Activated CD4-positive, alpha-beta memory T cell treated with anti-CD3 and anti-CD28 coated beads for 36 hours (primary cell): ENCODE results near the gene KIF5C. TPM values are rescaled to one million over a fixed set of nuclear protein-coding genes. Genes with fewer than 3 reads are reported as not detected.
A peak's percentile ranks its signal among the peaks of the same experiment; 100 is the strongest.

Experiments
- CTCF ChIA-PET: fragments of 350-600 bp; sonication (Branson Sonifier 250); formaldehyde crosslinking; loops from one replicate; lab custom pipeline; 2021; ENCODE audit warnings: antibody characterized with exemption, inconsistent platforms; lab: Charles Lee
- POLR2A ChIA-PET: fragments of 350-600 bp; sonication (Branson Sonifier 250); formaldehyde crosslinking; loops from one replicate; lab custom pipeline; 2021; ENCODE audit warnings: antibody characterized with exemption; lab: Charles Lee
- DNase-seq: peaks from one replicate; pipeline ENCODE4 v3.0.0-alpha.2; 2020
- H3K27ac Mint-ChIP-seq: one replicate; pipeline ENCODE4 v1.8.0; 2021; ENCODE audit warnings: mixed read lengths
- H3K27me3 Mint-ChIP-seq: one replicate; pipeline ENCODE4 v1.8.0; 2021; ENCODE audit warnings: mixed read lengths
- H3K36me3 Mint-ChIP-seq: one replicate; pipeline ENCODE4 v1.8.0; 2021; ENCODE audit warnings: mixed read lengths
- H3K4me1 Mint-ChIP-seq: one replicate; pipeline ENCODE4 v1.8.0; 2021; ENCODE audit warnings: low read depth, mixed read lengths
- H3K4me3 Mint-ChIP-seq: one replicate; pipeline ENCODE4 v1.8.0; 2021; ENCODE audit warnings: mild to moderate bottlenecking, mixed read lengths
- H3K9me3 Mint-ChIP-seq: one replicate; pipeline ENCODE4 v1.8.0; 2021; ENCODE audit warnings: mixed read lengths
- intact Hi-C: fragments of 100-400 bp; cut with micrococcal nuclease; formaldehyde crosslinking; loops from one replicate; pipeline ENCODE4 v1.15.1; 2023
- total RNA-seq, 2 experiments: library from RNA; stranded (reverse); gene quantifications; one replicate each; pipeline ENCODE4 v1.2.3, GENCODE V29; 2021

KIF5C gene
- total RNA-seq, 2 experiments from 2014 or later = 25.2 to 30.8 TPM

DNA sequence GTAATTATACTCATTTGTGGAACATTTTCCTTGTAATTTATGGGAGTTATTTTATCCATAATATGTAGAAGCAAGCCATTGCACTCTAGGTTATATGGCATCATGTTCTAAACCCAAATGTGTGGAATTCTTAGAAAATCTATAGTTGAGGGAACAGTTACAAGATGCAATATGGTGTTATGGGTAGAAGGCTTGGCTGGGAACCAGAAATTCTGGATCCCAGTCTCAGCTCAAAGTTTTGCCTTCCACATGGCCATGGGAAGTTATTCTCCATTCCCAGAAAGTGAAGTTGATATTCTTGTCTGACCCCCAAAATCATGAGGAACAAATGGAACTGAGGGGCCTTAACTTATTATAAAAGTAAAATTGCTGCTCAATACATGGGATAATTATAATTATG, 38.0 kb downstream of the KIF5C start:
- CTCF ChIA-PET = no interaction called here
- DNase-seq = no peak
- Mint-ChIP-seq H3K4me1 (peaks cover 13% of the 10 kb centered on the region), H3K27me3 (no peaks in the 10 kb centered on the region), H3K9me3 (no peaks in the 10 kb centered on the region), H3K36me3 (no peaks in the 10 kb centered on the region), H3K27ac (no peak overlapping the region), H3K4me3 (no peak overlapping the region)
- POLR2A ChIA-PET = no interaction called here
- intact Hi-C loops = no loop called here

DNA sequence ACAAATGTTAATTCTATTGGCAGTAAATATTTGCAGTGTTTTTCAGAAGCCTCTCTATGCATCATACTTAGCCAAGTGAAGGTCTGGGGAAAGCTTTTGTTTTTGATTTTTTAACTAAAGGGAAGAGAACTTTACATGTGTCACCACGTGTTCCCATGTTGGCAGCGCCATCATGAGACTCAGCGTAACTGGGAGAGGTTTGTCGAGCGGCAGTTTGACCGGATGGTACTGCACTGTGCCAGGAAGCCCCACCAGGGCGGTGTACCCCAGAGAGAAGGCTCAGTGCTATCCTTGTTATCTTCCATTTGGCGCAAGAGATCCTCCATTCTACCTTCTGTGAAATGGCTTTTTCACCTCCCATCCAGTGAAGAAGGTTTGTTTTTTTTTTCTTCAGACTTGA, 38.5 kb downstream of the KIF5C start:
- Mint-ChIP-seq H3K27me3 (no peaks in the 10 kb centered on the region), H3K36me3 (no peaks in the 10 kb centered on the region), H3K4me1 (peaks cover 13% of the 10 kb centered on the region), H3K9me3 (peaks cover 3% of the 10 kb centered on the region), H3K27ac (no peak overlapping the region), H3K4me3 (no peak overlapping the region)
- DNase-seq = no peak
- intact Hi-C loops = no loop called here
- POLR2A ChIA-PET = no interaction called here
- CTCF ChIA-PET = interaction anchor here (0.5 kb wide), 1 partner anchor 14 kb away, joined by 3 read pairs; no protein-coding TSS in a partner anchor

DNA sequence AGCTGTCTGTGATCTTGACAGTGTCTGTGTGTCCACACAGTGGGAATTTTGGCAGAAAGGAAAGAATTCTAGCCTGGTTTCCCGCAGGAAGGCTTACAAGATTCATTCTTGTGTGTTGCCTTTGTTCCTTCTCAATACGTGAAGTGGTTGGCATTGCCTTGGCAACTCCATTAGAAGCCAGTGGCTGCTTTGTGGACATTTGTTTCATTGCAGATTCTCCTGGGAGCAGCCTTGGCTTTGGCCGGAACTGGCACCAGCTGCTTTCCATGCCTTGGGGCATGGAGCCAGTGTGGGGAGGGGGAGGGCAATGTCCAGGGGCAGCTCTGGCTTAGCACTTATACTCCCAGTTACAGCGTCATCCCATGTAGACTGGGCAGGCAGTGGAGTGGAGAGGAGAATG, 39.4 kb downstream of the KIF5C start:
- H3K4me1 Mint-ChIP-seq = peaks cover 17% of the 10 kb centered on the region
- no peak for DNase-seq
- H3K27me3 Mint-ChIP-seq = no peaks in the 10 kb centered on the region
- POLR2A ChIA-PET = no interaction called here
- H3K36me3 Mint-ChIP-seq = no peaks in the 10 kb centered on the region
- no peak overlapping the region for H3K4me3 Mint-ChIP-seq
- intact Hi-C loops = no loop called here
- peaks cover 10% of the 10 kb centered on the region for H3K9me3 Mint-ChIP-seq
- CTCF ChIA-PET = no interaction called here
- no peak overlapping the region for H3K27ac Mint-ChIP-seq

DNA sequence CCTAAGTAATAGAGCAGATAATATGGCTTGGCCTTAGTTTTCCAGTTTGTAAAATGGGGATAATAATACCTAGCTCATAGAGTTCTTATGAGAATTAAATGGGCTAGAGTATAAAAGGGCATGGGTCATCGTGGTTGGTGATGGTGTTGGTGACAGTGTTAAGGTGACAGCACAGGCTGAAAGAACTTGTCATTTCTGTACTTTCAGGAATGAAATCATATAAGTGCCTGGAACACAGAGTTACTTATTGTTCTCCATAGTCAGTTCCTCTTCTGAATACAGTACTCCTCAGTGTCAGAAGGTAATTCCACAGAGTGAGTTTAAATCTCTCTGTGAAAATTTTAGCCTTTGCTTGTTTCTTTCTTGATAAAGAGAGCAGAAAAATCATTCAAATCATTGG, 42.4 kb downstream of the KIF5C start:
- Mint-ChIP-seq H3K9me3 (peaks cover 10% of the 10 kb centered on the region), H3K4me1 (peaks cover 14% of the 10 kb centered on the region), H3K36me3 (no peaks in the 10 kb centered on the region), H3K27ac (no peak overlapping the region), H3K4me3 (no peak overlapping the region), H3K27me3 (no peaks in the 10 kb centered on the region)
- intact Hi-C loops = loop anchor here (1.0 to 2.0 kb wide), 2 partner anchors 103 to 314 kb away; no protein-coding TSS in a partner anchor
- peak; percentile 47 for DNase-seq
- POLR2A ChIA-PET = interaction anchor here (1.4 kb wide), 1 partner anchor 42 kb away, joined by 3 read pairs; no protein-coding TSS in a partner anchor
- CTCF ChIA-PET = no interaction called here

DNA sequence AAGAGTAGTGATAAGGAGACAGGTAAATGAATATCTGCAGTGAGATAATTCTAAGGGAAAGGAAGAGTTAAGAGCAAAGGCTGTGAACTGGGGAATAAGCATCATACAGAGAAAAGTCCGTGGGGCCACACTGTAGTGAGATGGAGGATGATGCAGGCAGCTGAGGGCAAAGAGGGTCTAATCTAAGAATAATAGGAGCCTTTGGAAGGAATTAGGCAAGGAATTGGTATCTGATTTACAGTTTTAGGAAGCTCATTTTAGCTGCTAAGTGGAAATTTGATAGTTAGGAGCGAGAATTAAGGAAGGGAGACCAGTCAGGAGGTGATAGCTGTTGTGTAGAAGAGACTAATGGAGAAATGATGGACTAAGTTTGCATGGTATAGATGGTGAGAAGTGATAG, 43.5 kb downstream of the KIF5C start:
- POLR2A ChIA-PET = no interaction called here
- Mint-ChIP-seq H3K27me3 (no peaks in the 10 kb centered on the region), H3K9me3 (peaks cover 10% of the 10 kb centered on the region), H3K36me3 (no peaks in the 10 kb centered on the region), H3K4me3 (no peak overlapping the region), H3K27ac (no peak overlapping the region), H3K4me1 (peaks cover 14% of the 10 kb centered on the region)
- CTCF ChIA-PET = interaction anchor here (1.4 kb wide), 1 partner anchor 409 kb away, joined by 3 read pairs; no protein-coding TSS in a partner anchor
- no peak for DNase-seq
- intact Hi-C loops = no loop called here

DNA sequence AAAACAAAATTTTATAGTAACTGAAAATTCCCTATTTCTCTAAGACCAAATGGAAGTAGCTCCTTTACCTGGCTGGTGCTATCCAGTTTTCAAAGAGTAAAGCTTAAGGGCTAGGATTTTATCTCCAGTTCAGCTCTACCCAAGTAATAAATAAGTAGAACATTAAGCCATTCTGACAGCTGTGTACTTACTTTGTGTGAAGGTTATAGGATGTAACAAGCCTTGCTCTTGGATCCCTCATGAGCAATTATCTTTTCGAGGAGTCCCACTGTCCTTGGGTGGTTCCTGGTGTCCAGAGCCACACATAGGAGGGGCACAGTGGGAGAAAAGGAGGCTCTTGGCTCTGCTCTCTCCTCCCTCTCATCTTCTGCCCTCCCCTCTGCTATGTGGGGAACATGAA, 45.5 kb downstream of the KIF5C start:
- H3K27me3 Mint-ChIP-seq = no peaks in the 10 kb centered on the region
- ChIA-PET CTCF (no interaction called here), POLR2A (no interaction called here)
- intact Hi-C loops = no loop called here
- peaks cover 1% of the 10 kb centered on the region for H3K36me3 Mint-ChIP-seq
- DNase-seq = no peak
- H3K27ac Mint-ChIP-seq = no peak overlapping the region
- H3K9me3 Mint-ChIP-seq = peaks cover 10% of the 10 kb centered on the region
- H3K4me1 Mint-ChIP-seq = peaks cover 14% of the 10 kb centered on the region
- H3K4me3 Mint-ChIP-seq = no peak overlapping the region

DNA sequence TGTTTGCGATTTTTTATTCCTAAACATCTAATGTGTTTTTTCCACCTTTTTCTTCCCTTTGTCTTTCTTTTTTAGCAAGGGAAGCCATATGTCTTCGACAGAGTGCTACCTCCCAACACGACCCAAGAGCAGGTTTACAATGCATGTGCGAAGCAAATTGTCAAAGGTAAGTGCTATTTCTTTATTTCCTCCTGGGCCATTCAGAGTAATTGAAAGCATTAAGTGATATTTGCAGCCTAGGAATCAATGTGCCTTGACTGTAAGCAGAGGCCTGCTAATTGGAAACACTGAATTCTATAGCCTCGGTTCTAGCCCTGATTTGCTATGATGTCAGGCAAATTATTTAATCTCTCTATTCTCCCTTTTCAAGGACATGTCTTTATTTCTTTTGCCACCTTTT, 47.0 kb downstream of the KIF5C start:
- CTCF ChIA-PET = no interaction called here
- Mint-ChIP-seq H3K4me1 (peaks cover 24% of the 10 kb centered on the region), H3K27me3 (no peaks in the 10 kb centered on the region), H3K9me3 (peaks cover 10% of the 10 kb centered on the region), H3K36me3 (peaks cover 5% of the 10 kb centered on the region), H3K27ac (no peak overlapping the region), H3K4me3 (no peak overlapping the region)
- POLR2A ChIA-PET = no interaction called here
- DNase-seq = no peak
- intact Hi-C loops = no loop called here

DNA sequence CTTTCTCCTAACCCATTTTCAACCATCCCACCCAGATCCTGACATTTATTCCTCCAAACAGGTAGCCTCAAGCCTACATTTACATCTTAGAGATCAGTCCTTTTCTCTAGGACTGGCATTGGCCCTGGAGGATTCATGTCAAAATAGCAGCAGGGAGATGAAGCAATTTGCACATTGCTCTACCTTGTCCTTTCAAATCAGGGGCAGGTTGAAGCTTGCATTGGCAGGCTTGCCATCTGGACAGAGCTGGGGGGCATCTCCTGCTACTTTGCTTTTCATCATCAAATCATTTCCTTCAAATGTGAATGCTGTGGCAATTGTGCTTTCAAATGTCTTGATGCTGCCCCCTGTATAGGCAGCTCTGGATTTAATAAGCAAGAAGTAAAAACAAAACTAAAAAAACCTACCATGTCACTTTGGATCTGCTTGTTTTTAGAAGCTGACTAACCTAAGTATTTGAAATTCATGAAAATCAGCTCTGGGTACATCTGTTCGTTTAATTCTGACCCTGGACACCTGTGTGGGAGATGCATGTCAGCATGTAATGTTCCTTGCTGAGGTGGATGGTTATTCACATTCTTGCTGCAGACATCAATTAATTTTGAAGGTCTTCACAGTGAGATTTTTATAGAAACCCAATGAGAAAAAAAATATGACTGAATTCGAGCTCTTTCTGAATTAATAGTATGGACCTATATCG, 47.9 kb downstream of the KIF5C start:
- ChIA-PET CTCF (no interaction called here), POLR2A (no interaction called here)
- Mint-ChIP-seq H3K4me1 (peaks cover 22% of the 10 kb centered on the region), H3K27me3 (no peaks in the 10 kb centered on the region), H3K9me3 (peaks cover 10% of the 10 kb centered on the region), H3K4me3 (no peak overlapping the region), H3K27ac (no peak overlapping the region), H3K36me3 (peaks cover 5% of the 10 kb centered on the region)
- intact Hi-C loops = no loop called here
- no peak for DNase-seq

DNA sequence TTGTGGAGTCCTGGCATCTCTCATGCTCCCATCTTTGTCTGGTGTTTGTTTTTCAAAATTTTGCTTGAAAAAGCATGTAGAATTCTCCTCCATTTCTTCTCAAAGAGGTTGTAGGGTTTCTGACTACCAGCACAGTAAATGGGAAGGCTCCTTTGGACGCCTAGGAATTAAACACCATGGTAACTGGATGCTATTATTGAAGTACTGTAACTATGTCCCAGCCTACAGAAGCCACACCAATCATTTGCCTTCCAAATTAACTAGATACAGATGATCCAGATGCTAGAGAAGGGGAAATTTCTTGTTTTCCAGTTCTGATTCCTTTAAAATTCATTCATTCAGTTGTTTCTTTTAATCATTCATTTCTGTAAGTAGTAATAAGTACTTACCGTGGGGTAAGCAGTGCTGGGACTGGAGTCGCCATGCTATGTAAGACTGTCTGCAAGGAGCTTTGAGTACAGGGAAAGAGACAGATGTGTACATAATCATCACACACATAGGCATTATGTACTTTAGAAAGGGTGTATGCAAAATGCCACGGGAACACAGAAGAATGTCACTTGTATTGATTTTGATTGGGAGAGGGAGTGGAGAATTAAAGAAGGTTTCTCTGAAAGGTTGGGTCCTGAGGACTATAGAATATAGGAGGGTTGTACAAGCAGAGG, 49.6 kb downstream of the KIF5C start:
- no peaks in the 10 kb centered on the region for H3K27me3 Mint-ChIP-seq
- no peak overlapping the region for H3K4me3 Mint-ChIP-seq
- H3K4me1 Mint-ChIP-seq = peaks cover 18% of the 10 kb centered on the region
- no peak for DNase-seq
- H3K36me3 Mint-ChIP-seq = peaks cover 9% of the 10 kb centered on the region
- H3K27ac Mint-ChIP-seq = no peak overlapping the region
- intact Hi-C loops = loop anchor here (5.0 kb wide), 1 partner anchor 63 kb away; no protein-coding TSS in a partner anchor
- ChIA-PET POLR2A (no interaction called here), CTCF (no interaction called here)
- no peaks in the 10 kb centered on the region for H3K9me3 Mint-ChIP-seq

DNA sequence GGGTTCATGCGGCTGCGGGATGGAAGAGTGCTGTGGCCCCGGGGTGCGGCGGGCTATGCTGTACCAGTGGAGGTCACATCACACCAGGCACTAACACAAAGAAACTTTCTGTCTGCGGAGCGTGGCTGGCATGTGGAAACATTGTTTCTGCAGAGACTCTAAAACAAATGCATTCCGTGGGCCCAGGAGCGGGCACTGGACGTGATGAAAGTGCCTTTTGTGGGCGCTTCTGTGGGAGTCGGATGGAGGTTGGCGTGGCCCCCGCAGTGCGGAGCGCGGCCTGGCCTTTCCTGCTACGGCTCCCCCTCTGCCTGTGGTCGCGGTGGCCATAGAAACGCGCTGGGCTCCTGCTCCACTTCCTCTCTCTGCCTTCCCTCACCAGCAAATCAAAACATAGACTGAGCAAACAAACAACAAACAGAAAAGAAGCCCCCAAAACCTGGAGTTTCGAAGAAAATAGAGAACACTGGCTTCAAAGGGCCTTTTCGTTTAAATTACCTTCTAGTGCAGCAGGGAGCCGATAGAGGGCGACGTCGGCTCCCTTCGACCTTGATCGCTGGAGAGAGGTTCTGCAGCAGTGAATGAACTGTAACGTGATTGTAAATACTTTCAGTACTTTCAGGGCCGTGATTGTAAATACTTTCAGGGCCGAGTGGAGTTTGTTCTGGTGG, 51.4 kb downstream of the KIF5C start:
- peaks cover 18% of the 10 kb centered on the region for H3K4me1 Mint-ChIP-seq
- H3K27ac Mint-ChIP-seq = peak overlapping the region; percentile 61
- intact Hi-C loops = loop anchor here (1.0 to 5.0 kb wide), 3 partner anchors 38 to 61 kb away; partner anchors contain the start of gene KIF5C
- ChIA-PET POLR2A (interaction anchor here (1.4 kb wide), 1 partner anchor 282 kb away, joined by 3 read pairs; the partner anchor contains the start of gene EPC2), CTCF (interaction anchor here (0.8 to 1.4 kb wide), 7 partner anchors 9 to 142 kb away, joined by 3 to 5 read pairs (median 4); no protein-coding TSS in a partner anchor)
- peak; percentile 68 for DNase-seq
- H3K27me3 Mint-ChIP-seq = no peaks in the 10 kb centered on the region
- H3K4me3 Mint-ChIP-seq = peak overlapping the region; percentile 77
- no peaks in the 10 kb centered on the region for H3K9me3 Mint-ChIP-seq
- peaks cover 9% of the 10 kb centered on the region for H3K36me3 Mint-ChIP-seq

DNA sequence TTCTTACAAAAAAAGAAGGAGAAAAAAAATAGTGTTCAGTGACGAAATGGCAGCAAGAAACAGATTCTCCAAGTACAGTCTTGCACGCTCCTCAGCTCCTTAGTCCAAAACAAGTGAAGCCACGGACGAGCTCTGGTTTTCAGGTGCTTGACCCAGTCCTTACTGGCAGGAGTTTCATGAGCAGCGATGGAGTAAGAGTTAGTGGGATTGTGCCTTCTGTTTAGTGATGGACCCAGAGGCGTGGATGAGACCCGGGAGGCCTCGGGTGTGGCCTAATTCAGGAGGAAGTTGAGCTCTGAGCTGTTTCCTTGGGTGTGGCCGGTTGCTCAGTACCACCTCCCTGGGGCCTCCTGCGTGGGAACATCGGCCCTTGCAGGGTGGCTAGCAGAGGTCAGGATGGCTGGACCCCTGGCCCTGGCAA, 52.0 kb downstream of the KIF5C start:
- H3K9me3 Mint-ChIP-seq = no peaks in the 10 kb centered on the region
- POLR2A ChIA-PET = interaction anchor here (1.4 kb wide), 1 partner anchor 283 kb away, joined by 3 read pairs; the partner anchor contains the start of gene EPC2
- H3K4me1 Mint-ChIP-seq = peaks cover 18% of the 10 kb centered on the region
- intact Hi-C loops = loop anchor here (1.0 to 5.0 kb wide), 3 partner anchors 38 to 60 kb away; partner anchors contain the start of gene KIF5C
- H3K4me3 Mint-ChIP-seq = peak overlapping the region; percentile 77
- peak; percentile 58 for DNase-seq
- CTCF ChIA-PET = interaction anchor here (0.6 to 2.1 kb wide), 12 partner anchors 9 to 269 kb away, joined by 3 to 6 read pairs (median 4); no protein-coding TSS in a partner anchor
- peaks cover 9% of the 10 kb centered on the region for H3K36me3 Mint-ChIP-seq
- peak overlapping the region; percentile 61 for H3K27ac Mint-ChIP-seq
- H3K27me3 Mint-ChIP-seq = no peaks in the 10 kb centered on the region
